HepG2 (cell line): ENCODE measurements around the gene RASAL3.

Experiments
- NFYB ChIP-seq: sonication (generic); formaldehyde crosslinking; IDR thresholded peaks from 2 replicates; pipeline ENCODE4 v1.4.0; 2020; ENCODE audit warnings: missing genetic modification reagents
- RAD21 ChIP-seq: fragments of 450-650 bp; formaldehyde crosslinking; IDR thresholded peaks from 2 replicates; pipeline ENCODE4 v1.5.0; 2020; ENCODE audit warnings: mild to moderate bottlenecking
- SMAD3 ChIP-seq: sonication (generic); formaldehyde crosslinking; IDR thresholded peaks from 2 replicates; pipeline ENCODE4 v1.4.0; 2020; ENCODE audit warnings: missing genetic modification reagents
- SP1 ChIP-seq, 2 experiments: fragments of 450-650 bp in 1 of 2; sonication (generic) in 1 of 2; formaldehyde crosslinking in 1 of 2; IDR thresholded peaks; 2 replicates each; pipeline versions ENCODE4 v1.4.0 to v1.6.1; 2016 to 2020; ENCODE audit warnings: missing genetic modification reagents in 1 of 2
- STAG1 ChIP-seq: sonication (generic); formaldehyde crosslinking; IDR thresholded peaks from 2 replicates; pipeline ENCODE4 v1.4.0; 2020; ENCODE audit warnings: missing genetic modification reagents
- ZNF335 ChIP-seq: sonication (generic); formaldehyde crosslinking; IDR thresholded peaks from 2 replicates; pipeline ENCODE4 v1.4.0; 2020; ENCODE audit warnings: missing genetic modification reagents
- TF ChIP-seq, protein P1 (sequence below): sonication (generic); formaldehyde crosslinking; IDR thresholded peaks from 2 replicates; pipeline ENCODE4 v1.4.0; 2020; ENCODE audit warnings: mild to moderate bottlenecking, missing genetic modification reagents

DNA sequence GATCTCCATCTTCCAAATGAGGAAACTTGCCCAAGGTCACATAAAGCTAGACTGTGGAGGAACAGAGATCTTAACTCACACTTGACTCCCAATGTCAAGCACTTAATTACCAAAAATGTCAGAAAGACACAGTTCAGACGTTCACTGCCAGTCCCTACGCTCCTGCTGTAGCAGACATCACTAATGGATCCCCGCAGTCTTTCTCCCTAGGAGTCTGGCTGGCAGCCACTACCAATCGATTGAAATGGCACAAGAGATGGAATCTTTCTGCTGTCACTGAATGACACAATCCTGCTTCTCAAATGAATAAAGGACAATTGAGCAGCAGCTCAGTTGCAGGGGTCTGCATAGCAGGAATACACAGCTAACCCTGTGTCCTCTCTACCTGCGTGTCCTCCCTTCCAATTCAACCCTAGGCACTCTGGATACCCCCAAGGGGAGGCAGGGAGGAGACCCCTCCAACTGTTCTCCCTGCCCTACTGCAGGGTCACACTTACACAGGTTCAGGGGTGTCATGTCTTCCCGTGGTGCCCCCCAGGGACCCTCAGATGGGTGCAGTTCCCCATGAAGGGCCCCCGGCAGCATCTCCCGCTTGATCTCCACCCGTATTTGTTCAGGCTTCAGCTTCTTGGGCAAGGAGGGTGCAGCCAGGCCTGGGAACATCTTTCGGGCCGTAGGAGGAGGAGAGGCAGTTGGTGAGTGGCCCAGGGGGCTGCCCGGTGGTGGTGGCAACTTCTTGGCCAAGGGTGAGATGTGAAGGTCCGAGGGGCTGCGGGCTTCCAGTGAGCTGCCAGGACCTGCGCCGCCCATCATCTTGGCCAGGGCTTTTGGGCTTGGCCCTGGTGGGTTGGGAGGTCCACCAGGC is 37.6 kb downstream of the RASAL3 start:
- no peak for TF ChIP-seq STAG1 (CRISPR knock-in tag)
- TF ChIP-seq SP1 (IDR thresholded peaks at IDR 0.05), result no peak
- TF ChIP-seq SP1 (CRISPR knock-in tag; IDR thresholded peaks at IDR 0.05), result no peak
- no peak for TF ChIP-seq SMAD3
- TF ChIP-seq, protein P1, sequence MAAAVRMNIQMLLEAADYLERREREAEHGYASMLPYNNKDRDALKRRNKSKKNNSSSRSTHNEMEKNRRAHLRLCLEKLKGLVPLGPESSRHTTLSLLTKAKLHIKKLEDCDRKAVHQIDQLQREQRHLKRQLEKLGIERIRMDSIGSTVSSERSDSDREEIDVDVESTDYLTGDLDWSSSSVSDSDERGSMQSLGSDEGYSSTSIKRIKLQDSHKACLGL (CRISPR knock-in tag), result no peak
- no peak for TF ChIP-seq NFYB (CRISPR knock-in tag)
- no peak for TF ChIP-seq ZNF335 (CRISPR knock-in tag)
- TF ChIP-seq RAD21 (CRISPR knock-in tag), result no peak
